HL-60 (cell line): ENCODE results near the gene CADM4.

Experiments
- CTCF ChIP-seq: IDR thresholded peaks from one replicate; pipeline ENCODE4 v1.5.1; 2011; ENCODE audit warnings: low read length, control low read depth, inconsistent platforms; ENCODE audit not compliant: insufficient read depth
- GABPA ChIP-seq: IDR thresholded peaks from 2 replicates; pipeline ENCODE4 v1.6.1; 2012; ENCODE audit warnings: low read depth
- POLR2AphosphoS5 ChIP-seq: IDR thresholded peaks from 2 replicates; pipeline ENCODE4 v1.6.1; 2012; ENCODE audit warnings: low read depth
- REST ChIP-seq: IDR thresholded peaks from 2 replicates; pipeline ENCODE4 v1.6.1; 2012; ENCODE audit warnings: low read depth; ENCODE audit not compliant: insufficient replicate concordance
- SPI1 ChIP-seq: IDR thresholded peaks from 2 replicates; pipeline ENCODE4 v1.6.1; 2012; ENCODE audit warnings: low read depth, mild to moderate bottlenecking, borderline replicate concordance

- TF ChIP-seq CTCF, result no peak
- no peak for TF ChIP-seq POLR2AphosphoS5
- TF ChIP-seq REST, result no peak
- no peak for TF ChIP-seq GABPA
- no peak for TF ChIP-seq SPI1
These were observed 15.6 kb downstream of the CADM4 start for GRCh38 chr19:43623889-43624670.
